ENCODE results near the gene PRICKLE2. TPM values are rescaled to one million over a fixed set of nuclear protein-coding genes. Genes with fewer than 3 reads are reported as not detected.

PRICKLE2 gene
- total RNA-seq, 1 experiment from 2014 or later: 5.6 TPM

DNA sequence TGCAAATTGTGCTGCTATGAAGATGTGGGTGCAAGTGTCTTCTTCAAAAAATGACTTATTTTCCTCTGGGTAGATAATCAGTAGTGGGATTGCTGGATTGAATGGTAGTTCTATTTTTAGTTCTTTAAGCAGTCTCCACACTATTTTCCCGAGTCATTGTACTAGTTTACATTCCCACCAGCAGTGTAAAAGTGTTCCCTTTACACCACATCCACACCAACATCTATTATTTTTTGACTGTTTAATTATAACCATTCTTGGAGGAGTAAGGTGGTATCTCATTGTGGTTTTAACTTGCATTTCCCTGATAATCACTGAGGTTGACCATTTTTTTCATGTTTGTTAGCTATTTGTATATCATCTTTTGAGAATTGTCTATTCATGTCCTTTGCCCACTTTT, 182.3 kb downstream of the PRICKLE2 start:
- ATAC-seq: no peak
- H3K27ac Mint-ChIP-seq: no peak overlapping the region
- TF ChIP-seq AR (CRISPR knock-in tag; IDR thresholded peaks at IDR 0.05) (no peak), ESRRA (CRISPR knock-in tag; IDR thresholded peaks at IDR 0.05; ENCODE audit: borderline replicate concordance) (no peak)
- H3K9me3 Mint-ChIP-seq: no peaks in the 10 kb centered on the region
- DNase-seq (ENCODE audit: low spot score): no peak
- no peaks in the 10 kb centered on the region for H3K36me3 Mint-ChIP-seq
- CTCF ChIA-PET: no interaction called here
- no peak overlapping the region for H3K4me3 Mint-ChIP-seq
- peaks cover 4% of the 10 kb centered on the region for H3K4me1 Mint-ChIP-seq
- no peaks in the 10 kb centered on the region for H3K27me3 Mint-ChIP-seq (ENCODE audit: low read depth)
- POLR2A ChIA-PET: no interaction called here

Other genes starting within 250 kb of the PRICKLE2 start
- gene PSMD6, start 202.0 kb downstream of the PRICKLE2 start, total RNA-seq (2021): 89.8 to 105 TPM (median 92.0 TPM) in 3 replicates